ENCODE data around the gene NXPH1.

GRCh38 chr7:8747338-8747737, 313.9 kb downstream of the NXPH1 start:
- TF ChIP-seq CTCF (IDR thresholded peaks at IDR 0.05 in 8 of 11, conservative IDR thresholded peaks at IDR 0.05 in 3 of 11) (no peak), POLR2A (IDR thresholded peaks at IDR 0.05) (no peak)

Data from spleen (tissue), 7 donors.